GM18526 (cell line): ENCODE measurements around the gene SRRT.

ENCODE experiments used
- POLR2A ChIP-seq: IDR thresholded peaks from 3 replicates; pipeline ENCODE4 v1.6.1; 2011; ENCODE audit not compliant: insufficient read length; ENCODE audit errors: extremely low read depth

SRRT gene

GRCh38 chr7:100840470-100841100, 34.3 kb upstream of the SRRT start:
- no peak for TF ChIP-seq POLR2A

GRCh38 chr7:100847360-100847759, 27.5 kb upstream of the SRRT start:
- TF ChIP-seq POLR2A = no peak

- TF ChIP-seq POLR2A = peak; percentile 39
Measured at GRCh38 chr7:100852048-100852872, 22.6 kb upstream of the SRRT start, which contains the start of gene SLC12A9. TSS of gene SLC12A9 (plus strand) at chr7:100852713. CDS start at chr7:100854198, 1,485 bp downstream.

DNA sequence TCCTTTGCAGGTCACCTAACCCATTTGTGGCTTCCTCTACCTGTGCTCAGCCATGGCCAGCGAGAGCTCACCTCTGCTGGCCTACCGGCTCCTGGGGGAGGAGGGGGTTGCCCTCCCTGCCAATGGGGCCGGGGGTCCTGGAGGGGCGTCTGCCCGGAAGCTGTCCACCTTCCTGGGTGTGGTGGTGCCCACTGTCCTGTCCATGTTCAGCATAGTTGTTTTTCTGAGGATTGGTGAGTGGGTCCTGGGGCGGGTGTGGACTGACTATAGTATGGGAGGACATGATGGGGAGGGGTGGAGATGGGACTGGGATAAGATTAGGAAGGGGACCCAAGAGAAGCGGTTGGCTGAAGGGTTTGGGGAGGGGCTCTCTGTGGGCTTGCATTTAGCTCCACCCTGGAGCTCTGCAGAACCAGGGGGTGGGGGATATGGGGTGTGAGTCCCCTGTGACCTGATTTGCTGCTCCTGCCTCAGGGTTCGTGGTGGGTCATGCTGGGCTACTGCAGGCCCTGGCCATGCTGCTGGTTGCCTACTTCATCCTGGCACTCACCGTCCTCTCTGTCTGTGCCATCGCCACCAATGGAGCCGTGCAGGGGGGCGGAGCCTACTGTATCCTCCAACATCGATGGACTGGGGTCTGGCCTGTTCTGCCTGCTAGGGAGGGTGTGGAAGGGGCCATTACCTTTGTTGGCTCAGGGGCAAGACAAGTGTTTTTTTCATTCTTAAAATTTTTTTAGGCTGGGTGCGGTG, 20.6 kb upstream of the SRRT start:
- no peak for TF ChIP-seq POLR2A

GRCh38 chr7:100855515-100855914, 19.4 kb upstream of the SRRT start:
- TF ChIP-seq POLR2A = no peak

GRCh38 chr7:100856871-100857282, 18.0 kb upstream of the SRRT start:
- no peak for TF ChIP-seq POLR2A

- no peak for TF ChIP-seq POLR2A
Measured at GRCh38 chr7:100859856-100860255, 15.0 kb upstream of the SRRT start.

GRCh38 chr7:100860702-100861615, 13.9 kb upstream of the SRRT start:
- no peak for TF ChIP-seq POLR2A

GRCh38 chr7:100861616-100861985, 13.3 kb upstream of the SRRT start:
- TF ChIP-seq POLR2A = no peak

- no peak for TF ChIP-seq POLR2A
Measured at GRCh38 chr7:100863406-100863950, 11.4 kb upstream of the SRRT start.

DNA sequence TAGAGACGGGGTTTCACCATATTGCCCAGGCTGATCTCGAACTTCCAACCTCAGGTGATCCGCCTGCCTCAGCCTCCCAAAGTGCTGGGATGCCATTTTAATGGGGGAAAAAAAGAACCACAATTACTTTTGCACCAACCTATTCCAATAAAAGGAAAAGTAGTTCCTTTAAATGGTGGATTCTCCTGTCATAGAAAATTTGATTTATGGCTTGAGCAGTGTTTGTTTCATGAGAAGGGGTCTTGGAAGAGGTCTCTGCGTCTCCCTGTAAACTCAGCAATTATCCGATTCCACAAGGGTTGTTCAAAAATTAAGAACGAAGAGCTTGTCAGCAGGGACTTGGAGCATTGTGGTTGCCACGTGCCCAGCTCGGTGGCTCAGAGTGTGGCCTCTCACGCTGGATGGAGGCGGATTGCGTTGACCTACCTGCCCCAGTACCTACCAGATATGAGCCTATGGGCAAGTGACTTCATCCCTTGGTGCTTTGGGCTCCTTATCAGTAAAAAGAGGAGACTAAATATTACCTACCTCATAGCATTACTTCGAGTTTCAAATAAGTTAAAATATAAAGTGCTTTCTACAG, 10.5 kb upstream of the SRRT start:
- TF ChIP-seq POLR2A = no peak

DNA sequence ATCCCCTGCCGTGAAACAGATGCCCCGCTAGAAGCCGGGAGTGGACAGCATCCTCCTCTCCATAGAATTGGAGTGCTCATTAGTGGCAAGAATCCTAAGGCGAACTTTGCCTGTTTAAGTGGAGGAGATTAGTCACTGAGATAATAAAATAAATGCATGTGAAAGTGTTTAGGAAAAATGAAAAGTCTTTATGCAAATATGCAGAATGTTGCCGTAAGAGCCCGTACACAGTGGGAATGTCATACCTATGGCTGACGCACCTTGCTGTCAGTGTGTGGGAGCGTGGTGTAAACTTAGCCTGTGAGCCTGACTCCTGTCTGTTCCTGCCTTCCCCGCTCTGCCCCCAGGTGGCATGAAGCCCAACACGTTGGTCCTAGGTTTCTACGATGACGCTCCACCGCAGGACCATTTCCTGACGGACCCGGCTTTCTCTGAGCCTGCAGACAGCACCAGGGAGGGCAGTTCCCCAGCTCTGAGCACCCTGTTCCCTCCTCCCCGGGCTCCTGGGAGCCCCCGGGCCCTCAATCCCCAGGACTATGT, 9.5 kb upstream of the SRRT start:
- TF ChIP-seq POLR2A = no peak

DNA sequence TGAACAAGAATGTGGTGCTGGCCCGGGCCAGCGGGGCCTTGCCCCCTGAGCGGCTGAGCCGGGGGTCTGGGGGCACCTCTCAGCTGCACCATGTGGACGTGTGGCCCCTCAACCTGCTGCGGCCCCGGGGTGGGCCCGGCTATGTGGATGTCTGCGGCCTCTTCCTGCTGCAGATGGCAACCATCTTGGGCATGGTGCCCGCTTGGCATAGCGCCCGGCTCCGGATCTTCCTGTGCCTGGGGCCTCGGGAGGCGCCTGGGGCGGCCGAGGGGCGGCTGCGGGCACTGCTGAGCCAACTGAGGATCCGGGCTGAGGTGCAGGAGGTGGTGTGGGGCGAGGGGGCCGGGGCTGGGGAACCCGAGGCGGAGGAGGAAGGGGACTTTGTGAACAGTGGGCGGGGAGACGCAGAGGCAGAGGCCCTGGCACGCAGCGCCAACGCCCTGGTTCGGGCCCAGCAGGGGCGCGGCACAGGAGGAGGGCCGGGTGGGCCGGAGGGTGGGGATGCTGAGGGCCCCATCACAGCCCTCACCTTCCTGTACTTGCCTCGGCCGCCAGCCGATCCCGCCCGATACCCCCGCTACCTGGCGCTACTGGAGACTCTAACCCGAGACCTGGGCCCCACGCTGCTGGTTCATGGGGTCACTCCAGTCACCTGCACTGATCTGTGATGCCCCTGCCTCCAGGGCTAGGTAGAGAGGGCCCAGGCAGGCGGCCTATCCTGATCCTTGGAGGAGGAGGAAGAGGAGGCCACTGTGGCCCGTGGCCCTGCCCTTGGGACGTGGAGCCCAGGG, 8.8 kb upstream of the SRRT start:
- TF ChIP-seq POLR2A = no peak
